T-helper 1 cell treated with Interleukin-12 subunit alpha and Interleukin-12 subunit beta and Interleukin-4 antibody, amounts not matched to agents 30 μg/mL and 1 μg/mL, for 36 hours (primary cell): ENCODE results near the gene HBP1.

ENCODE experiments used
- H3K27ac Mint-ChIP-seq: one replicate; pipeline ENCODE4 v1.8.0; 2021; ENCODE audit warnings: mild to moderate bottlenecking, mixed read lengths
- H3K27me3 Mint-ChIP-seq: one replicate; pipeline ENCODE4 v1.8.0; 2021; ENCODE audit warnings: low read depth, mixed read lengths
- H3K36me3 Mint-ChIP-seq: one replicate; pipeline ENCODE4 v1.8.0; 2021; ENCODE audit warnings: low read depth, mixed read lengths
- H3K4me1 Mint-ChIP-seq: one replicate; pipeline ENCODE4 v1.8.0; 2021; ENCODE audit warnings: low read depth, mixed read lengths
- H3K4me3 Mint-ChIP-seq: one replicate; pipeline ENCODE4 v1.8.0; 2021; ENCODE audit warnings: mild to moderate bottlenecking, moderate library complexity, mixed read lengths
- H3K9me3 Mint-ChIP-seq: one replicate; pipeline ENCODE4 v1.8.0; 2021; ENCODE audit warnings: mixed read lengths

The HBP1 gene

DNA sequence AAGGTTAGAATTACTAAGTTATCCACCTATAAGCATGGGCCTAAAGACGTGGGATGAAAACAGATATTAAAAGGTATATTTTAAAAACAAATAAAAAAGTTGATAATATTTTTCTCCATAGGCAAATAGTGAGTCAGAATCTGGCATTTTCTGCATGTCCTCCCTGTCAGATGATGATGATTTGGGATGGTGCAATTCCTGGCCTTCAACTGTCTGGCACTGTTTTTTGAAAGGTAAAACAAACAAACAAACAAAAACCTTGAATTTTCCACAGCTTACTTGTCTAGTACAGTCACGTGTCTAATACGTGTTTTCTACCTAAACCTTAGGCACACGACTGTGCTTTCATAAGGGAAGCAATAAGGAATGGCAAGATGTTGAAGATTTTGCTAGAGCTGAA lies 17.4 kb downstream of the HBP1 start:
- Mint-ChIP-seq H3K9me3 (no peaks in the 10 kb centered on the region), H3K27ac (no peak overlapping the region), H3K36me3 (peaks cover 40% of the 10 kb centered on the region), H3K27me3 (no peaks in the 10 kb centered on the region), H3K4me3 (no peak overlapping the region), H3K4me1 (peaks cover 2% of the 10 kb centered on the region)

DNA sequence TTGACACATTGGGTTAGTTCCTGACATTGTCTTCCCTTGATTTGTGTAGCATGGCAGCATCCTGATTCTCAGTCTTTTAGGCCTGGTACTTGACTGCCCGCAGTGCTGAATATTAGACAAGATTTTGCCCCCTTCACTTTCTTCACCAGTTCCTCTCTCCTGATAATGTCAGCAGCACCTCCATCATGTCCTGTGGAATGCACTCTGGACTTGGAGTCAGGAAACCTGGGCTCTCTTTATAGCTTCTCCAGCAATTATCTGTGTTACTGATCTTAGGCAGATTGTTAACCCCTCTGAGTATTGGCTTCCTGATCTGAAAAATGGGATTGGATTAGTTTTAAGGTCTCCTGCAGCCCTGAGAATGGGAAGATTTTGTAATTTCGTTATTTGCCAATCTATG lies 19.0 kb downstream of the HBP1 start:
- no peaks in the 10 kb centered on the region for H3K9me3 Mint-ChIP-seq
- H3K4me3 Mint-ChIP-seq = no peak overlapping the region
- no peak overlapping the region for H3K27ac Mint-ChIP-seq
- peaks cover 44% of the 10 kb centered on the region for H3K36me3 Mint-ChIP-seq
- no peaks in the 10 kb centered on the region for H3K27me3 Mint-ChIP-seq
- peaks cover 2% of the 10 kb centered on the region for H3K4me1 Mint-ChIP-seq

GRCh38 chr7:107190090-107190489 lies 21.3 kb downstream of the HBP1 start:
- Mint-ChIP-seq H3K4me1 (peaks cover 2% of the 10 kb centered on the region), H3K9me3 (no peaks in the 10 kb centered on the region), H3K4me3 (no peak overlapping the region), H3K36me3 (peaks cover 44% of the 10 kb centered on the region), H3K27me3 (no peaks in the 10 kb centered on the region), H3K27ac (no peak overlapping the region)

DNA sequence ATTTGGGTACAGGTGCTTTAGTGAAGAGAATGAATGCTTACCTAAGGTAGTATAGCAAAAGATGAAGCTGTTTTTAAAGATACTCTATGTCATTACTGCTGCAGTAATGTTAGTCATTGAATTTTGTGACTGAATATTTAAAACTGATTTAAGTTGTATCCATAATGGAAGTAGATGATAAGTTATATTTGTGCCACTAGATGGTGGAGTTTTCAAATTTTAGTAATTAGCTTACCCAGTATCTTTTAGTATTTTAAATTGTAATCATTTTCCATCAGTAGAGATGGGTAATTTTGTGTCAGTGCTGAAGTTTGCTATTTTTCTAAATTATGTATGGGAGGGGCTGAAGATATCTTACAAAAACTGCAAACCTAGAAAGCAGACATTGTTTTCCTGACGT lies 25.2 kb downstream of the HBP1 start:
- Mint-ChIP-seq H3K27me3 (no peaks in the 10 kb centered on the region), H3K4me3 (no peak overlapping the region), H3K27ac (no peak overlapping the region), H3K4me1 (no peaks in the 10 kb centered on the region), H3K9me3 (no peaks in the 10 kb centered on the region), H3K36me3 (peaks cover 29% of the 10 kb centered on the region)

DNA sequence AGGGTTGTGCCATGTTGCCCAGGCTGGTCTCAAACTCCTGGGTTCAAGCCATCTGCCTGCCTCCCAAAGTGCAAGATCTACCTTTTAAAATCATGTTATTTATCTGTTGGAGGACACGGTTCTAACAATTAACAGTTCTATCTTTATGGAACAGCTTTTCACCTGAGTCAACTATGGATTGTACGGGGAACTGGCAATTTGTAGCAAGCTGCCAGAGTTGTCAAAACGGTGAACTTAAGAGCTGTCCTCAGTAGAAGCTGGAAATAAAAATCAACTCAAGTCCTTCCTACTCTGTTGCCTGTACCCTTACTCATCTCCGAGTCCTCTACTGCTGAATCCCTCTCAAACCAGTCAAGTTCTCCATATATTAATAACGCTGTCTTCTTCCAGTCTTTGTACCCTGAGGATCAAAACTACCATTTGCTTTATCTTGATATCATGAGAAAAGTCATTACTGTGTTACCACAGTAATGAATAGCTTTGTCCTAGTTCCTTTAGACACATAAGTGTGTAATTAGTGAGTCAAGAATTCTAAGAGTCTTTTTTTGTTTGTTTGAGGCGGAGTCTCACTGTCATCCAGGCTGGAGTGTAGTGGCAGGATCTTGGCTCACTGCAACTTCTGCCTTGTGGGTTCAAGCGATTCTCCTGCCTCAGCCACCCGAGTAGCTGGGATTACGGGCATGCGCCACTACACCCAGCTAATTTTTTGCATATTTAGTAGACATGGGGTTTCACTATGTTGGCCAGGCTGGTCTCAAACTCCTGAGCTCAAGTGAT lies 28.2 kb downstream of the HBP1 start:
- H3K36me3 Mint-ChIP-seq = peaks cover 34% of the 10 kb centered on the region
- H3K27ac Mint-ChIP-seq = no peak overlapping the region
- H3K4me1 Mint-ChIP-seq = no peaks in the 10 kb centered on the region

DNA sequence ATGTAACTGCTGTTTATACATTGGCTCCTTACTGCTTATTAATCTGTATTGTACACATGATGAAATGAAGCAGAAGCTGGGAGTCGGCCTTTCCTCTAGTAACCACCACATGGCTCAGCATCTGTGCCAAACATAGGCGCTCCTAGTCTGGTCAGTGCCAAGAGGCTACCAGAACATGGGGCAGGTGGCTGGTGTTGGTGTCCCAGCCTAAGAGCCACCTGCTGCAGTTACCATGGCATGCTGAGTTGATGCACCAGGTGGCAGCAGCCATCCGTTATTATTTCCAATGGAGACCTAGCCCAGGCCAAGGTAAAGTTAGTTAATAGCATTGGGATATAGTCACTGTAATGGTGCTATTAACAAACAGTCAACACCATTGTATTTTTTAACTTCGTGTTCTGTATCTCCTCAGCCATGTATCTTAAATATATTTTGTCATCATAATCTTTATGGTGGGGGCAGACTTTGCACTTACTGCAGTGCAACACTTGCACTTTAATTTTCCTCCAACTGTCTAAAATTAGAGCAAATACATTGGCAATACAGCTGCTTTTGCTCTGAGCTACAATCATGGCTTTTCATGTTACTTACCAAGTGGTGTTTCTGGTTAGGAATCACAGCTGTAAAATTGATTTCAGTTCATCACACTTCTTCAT lies 33.1 kb downstream of the HBP1 start:
- H3K27me3 Mint-ChIP-seq = no peaks in the 10 kb centered on the region
- H3K4me1 Mint-ChIP-seq = no peaks in the 10 kb centered on the region
- H3K9me3 Mint-ChIP-seq = no peaks in the 10 kb centered on the region
- peaks cover 46% of the 10 kb centered on the region for H3K36me3 Mint-ChIP-seq
- H3K27ac Mint-ChIP-seq = no peak overlapping the region
- no peak overlapping the region for H3K4me3 Mint-ChIP-seq

More for the DNA sequence above, 28.2 kb downstream of the HBP1 start:
- Mint-ChIP-seq H3K27me3 (no peaks in the 10 kb centered on the region), H3K4me3 (no peak overlapping the region), H3K9me3 (no peaks in the 10 kb centered on the region)

DNA sequence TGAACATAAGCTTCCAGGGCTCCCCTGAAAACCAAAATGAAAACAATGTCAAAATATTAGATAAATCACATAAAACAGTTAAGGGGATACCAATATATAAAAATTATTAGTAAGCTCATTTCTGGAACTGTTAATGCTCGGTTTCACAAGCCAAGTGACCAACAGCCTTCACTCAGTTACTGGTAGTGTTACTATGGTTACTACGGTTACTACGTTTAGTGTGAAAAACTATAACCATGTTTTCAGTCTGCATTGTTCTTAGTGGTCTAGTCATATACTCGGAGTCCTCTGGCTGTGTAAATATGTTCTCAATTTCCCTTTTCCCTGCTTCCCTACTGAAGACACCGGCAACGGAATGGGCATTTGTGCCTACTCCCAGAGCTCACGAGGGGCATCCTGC lies 34.8 kb downstream of the HBP1 start:
- Mint-ChIP-seq H3K4me3 (no peak overlapping the region), H3K27ac (no peak overlapping the region)

DNA sequence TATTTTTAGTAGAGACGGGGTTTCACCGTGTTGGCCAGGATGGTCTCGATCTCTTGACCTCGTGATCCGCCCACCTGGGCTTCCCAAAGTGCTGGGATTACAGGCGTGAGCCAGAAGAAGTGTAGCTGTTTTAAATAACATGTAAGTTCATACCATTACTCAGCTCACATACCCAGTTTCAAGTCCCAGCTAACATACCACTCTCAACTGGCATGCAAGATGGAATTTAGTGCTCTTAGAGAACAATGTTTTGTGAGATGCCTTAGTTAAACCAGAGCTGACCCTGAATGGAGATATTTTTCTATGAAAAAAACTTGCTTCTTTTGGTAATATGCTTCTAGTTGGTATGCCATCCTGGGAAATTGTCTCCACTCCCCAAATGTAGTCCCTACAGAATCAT lies 37.3 kb downstream of the HBP1 start:
- Mint-ChIP-seq H3K9me3 (no peaks in the 10 kb centered on the region), H3K4me1 (no peaks in the 10 kb centered on the region), H3K36me3 (peaks cover 33% of the 10 kb centered on the region), H3K27ac (no peak overlapping the region), H3K4me3 (no peak overlapping the region), H3K27me3 (no peaks in the 10 kb centered on the region)

More for the DNA sequence above, 34.8 kb downstream of the HBP1 start:
- Mint-ChIP-seq H3K36me3 (peaks cover 39% of the 10 kb centered on the region), H3K4me1 (no peaks in the 10 kb centered on the region), H3K27me3 (no peaks in the 10 kb centered on the region), H3K9me3 (no peaks in the 10 kb centered on the region)

DNA sequence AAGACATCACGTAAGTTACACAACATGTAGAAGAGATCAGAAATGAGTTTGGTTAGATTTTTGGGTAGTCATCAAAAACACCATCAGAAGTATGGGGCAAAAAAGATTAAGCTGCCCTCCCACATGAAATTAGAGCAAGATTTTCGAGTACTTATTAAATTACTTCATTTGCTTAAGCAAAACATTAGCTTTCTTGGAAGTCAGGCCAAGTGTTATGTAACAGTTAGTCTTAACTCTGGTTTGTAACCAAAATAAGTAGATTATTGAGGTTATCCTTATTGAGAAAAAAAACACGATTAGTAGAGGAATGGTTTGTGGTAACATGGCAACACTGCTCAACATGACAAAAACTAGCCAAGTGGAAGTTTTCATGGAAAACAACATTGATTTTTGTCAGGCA lies 37.9 kb downstream of the HBP1 start:
- Mint-ChIP-seq H3K4me3 (no peak overlapping the region), H3K36me3 (peaks cover 29% of the 10 kb centered on the region), H3K4me1 (no peaks in the 10 kb centered on the region), H3K9me3 (no peaks in the 10 kb centered on the region), H3K27me3 (no peaks in the 10 kb centered on the region), H3K27ac (no peak overlapping the region)

DNA sequence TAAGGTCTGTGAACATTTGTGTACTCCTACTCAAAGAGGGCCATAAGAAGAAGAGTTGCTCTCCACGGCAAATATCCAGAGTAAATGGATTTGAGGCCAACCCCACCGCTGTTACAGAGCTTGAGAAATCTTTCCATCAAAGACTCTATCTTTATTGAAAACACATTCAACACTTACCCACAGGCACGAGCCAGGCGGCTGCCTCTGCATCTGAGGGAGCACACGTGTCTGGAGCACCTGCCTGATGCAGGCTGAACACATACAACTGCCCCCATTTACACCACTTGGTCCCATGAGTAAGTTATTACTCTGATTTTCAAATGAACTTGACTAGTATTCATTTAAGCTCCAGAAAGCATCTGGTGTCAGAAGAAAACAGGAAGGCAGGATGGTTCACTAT lies 38.7 kb downstream of the HBP1 start:
- Mint-ChIP-seq H3K36me3 (peaks cover 26% of the 10 kb centered on the region), H3K9me3 (no peaks in the 10 kb centered on the region), H3K4me3 (no peak overlapping the region), H3K27me3 (no peaks in the 10 kb centered on the region), H3K27ac (no peak overlapping the region), H3K4me1 (no peaks in the 10 kb centered on the region)

DNA sequence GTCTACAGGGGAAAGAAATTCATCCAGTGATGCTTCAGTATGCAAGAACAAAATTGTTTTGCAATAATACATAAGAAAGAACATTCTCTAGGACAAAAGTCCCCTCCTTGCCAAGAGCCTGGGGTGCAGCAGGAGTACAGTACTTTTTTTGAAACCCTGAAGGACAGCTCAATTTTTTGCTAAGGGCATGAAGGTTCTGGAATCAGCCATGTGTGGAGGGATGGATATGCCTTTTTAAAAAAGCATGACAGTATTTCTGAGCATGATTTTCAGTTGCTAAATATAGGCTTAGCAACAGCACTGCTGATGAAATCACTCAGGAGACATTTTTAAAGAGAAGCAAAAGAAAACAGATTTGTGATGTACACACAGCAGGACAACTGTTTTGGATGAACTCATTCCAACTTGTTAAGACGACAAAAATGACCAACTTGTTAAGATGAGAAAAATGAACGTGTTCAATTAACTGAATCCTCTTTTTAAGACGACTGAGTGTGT lies 39.3 kb downstream of the HBP1 start:
- peaks cover 24% of the 10 kb centered on the region for H3K36me3 Mint-ChIP-seq
- no peaks in the 10 kb centered on the region for H3K4me1 Mint-ChIP-seq
- H3K9me3 Mint-ChIP-seq = no peaks in the 10 kb centered on the region
- no peak overlapping the region for H3K27ac Mint-ChIP-seq
- H3K4me3 Mint-ChIP-seq = no peak overlapping the region
- H3K27me3 Mint-ChIP-seq = no peaks in the 10 kb centered on the region

- Mint-ChIP-seq H3K36me3 (peaks cover 25% of the 10 kb centered on the region), H3K27me3 (no peaks in the 10 kb centered on the region)
Measured at GRCh38 chr7:107208563-107208962, 39.8 kb downstream of the HBP1 start.

DNA sequence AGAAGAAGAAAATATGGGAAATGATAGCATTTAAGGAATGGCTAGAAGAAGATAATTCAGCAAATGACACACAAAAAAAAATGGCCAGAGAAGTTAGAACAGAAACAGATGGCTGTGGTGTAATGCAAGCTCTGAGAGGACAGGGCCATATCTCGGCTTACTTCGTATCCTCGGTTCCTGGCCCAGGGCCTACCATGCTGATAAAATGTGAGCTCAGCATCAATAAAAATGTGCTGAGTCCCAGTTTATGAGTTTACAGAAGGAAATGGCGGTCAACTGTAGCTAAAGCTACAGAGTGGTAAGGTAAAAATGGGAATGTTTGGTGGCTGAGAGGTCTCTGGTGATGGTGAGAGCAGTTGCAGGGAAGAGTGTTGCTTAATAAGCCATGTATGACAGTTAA lies 40.8 kb downstream of the HBP1 start:
- H3K27ac Mint-ChIP-seq = no peak overlapping the region
- H3K27me3 Mint-ChIP-seq = no peaks in the 10 kb centered on the region
- no peak overlapping the region for H3K4me3 Mint-ChIP-seq
- peaks cover 10% of the 10 kb centered on the region for H3K9me3 Mint-ChIP-seq
- no peaks in the 10 kb centered on the region for H3K4me1 Mint-ChIP-seq
- H3K36me3 Mint-ChIP-seq = peaks cover 22% of the 10 kb centered on the region

More at GRCh38 chr7:107208563-107208962, 39.8 kb downstream of the HBP1 start:
- no peak overlapping the region for H3K27ac Mint-ChIP-seq
- peaks cover 4% of the 10 kb centered on the region for H3K9me3 Mint-ChIP-seq
- H3K4me3 Mint-ChIP-seq = no peak overlapping the region
- no peaks in the 10 kb centered on the region for H3K4me1 Mint-ChIP-seq

DNA sequence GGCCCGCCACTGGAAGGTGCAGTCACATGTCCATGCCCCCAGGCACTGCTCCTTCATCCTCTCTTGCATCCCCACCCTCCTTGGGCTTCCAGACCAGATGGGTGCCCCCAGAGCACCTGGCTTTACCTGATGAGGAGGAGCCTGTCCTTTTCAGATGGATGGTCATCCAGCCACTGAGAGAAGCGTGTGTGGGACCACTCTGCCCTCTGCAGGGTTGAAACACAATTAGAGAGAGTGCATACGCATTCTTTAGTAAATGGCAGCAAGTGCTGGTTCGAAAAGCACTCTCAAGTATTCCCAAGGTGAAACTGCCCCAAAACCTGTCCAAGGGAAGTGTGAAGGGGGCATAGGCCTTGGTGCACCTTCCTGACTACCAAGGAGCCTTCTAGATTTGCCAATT lies 41.6 kb downstream of the HBP1 start:
- no peaks in the 10 kb centered on the region for H3K4me1 Mint-ChIP-seq
- H3K4me3 Mint-ChIP-seq = no peak overlapping the region
- H3K9me3 Mint-ChIP-seq = peaks cover 15% of the 10 kb centered on the region
- H3K27ac Mint-ChIP-seq = no peak overlapping the region
- no peaks in the 10 kb centered on the region for H3K27me3 Mint-ChIP-seq
- H3K36me3 Mint-ChIP-seq = peaks cover 19% of the 10 kb centered on the region

DNA sequence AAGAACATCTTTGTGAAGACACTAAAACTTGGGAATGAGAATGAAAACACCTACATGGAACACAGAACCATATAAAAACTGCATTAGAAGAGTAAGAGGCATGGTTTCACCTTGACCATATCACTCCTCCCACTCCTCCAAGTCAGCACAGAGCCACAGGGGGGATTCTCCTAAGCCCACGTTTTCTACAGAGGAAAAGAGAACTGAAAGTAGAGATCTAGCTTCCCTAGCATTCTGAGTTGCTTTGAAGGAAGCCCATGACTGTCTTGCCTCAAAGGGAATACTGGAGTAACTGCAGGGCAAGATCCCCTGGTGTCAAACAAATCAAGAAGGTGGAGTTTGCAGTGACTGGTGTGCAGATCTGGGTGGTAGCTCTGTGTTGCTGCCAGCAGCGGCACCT lies 43.9 kb downstream of the HBP1 start:
- H3K4me1 Mint-ChIP-seq = no peaks in the 10 kb centered on the region
- no peak overlapping the region for H3K4me3 Mint-ChIP-seq
- H3K27me3 Mint-ChIP-seq = no peaks in the 10 kb centered on the region
- H3K9me3 Mint-ChIP-seq = peaks cover 29% of the 10 kb centered on the region
- H3K27ac Mint-ChIP-seq = no peak overlapping the region
- H3K36me3 Mint-ChIP-seq = peaks cover 24% of the 10 kb centered on the region
